Breast epithelium (tissue), 4 donors: Measurements from ENCODE around the gene PCDHA10. TPM values are rescaled to one million over a fixed set of nuclear protein-coding genes. Genes with fewer than 3 reads are reported as not detected.
"Not testable (repeated sequence)": the region's sequence is repeated elsewhere in the genome, so short reads cannot be mapped to it uniquely, and the experiment has no call there.

Experiments used
- DNase-seq, 2 donors: peaks; one replicate each; pipeline ENCODE4 v3.0.0-alpha.2; 2019; ENCODE audit warnings: low spot score in 2 of 2
- H3K27ac ChIP-seq, 2 donors: fragments of 200-600 bp; sonication (generic) in 1 of 2; one replicate each; pipeline ENCODE4 v1.5.1; 2016 to 2019; ENCODE audit warnings: mild to moderate bottlenecking in 1 of 2
- H3K27me3 ChIP-seq, 2 donors: fragments of 200-600 bp; sonication (generic) in 1 of 2; one replicate each; pipeline versions ENCODE4 v1.5.1 to v1.6.0; 2017 to 2019; ENCODE audit warnings: control low read depth in 1 of 2, mild to moderate bottlenecking in 1 of 2
- H3K36me3 ChIP-seq: fragments of 200-600 bp; one replicate; pipeline ENCODE4 v1.5.1; 2019
- H3K4me1 ChIP-seq, 2 donors: fragments of 200-600 bp; sonication (generic); one replicate each; pipeline ENCODE4 v1.5.1; 2016 to 2019; ENCODE audit warnings: control low read depth in 1 of 2
- H3K4me3 ChIP-seq, 3 donors: fragments of 200-600 bp; sonication (generic); 1 replicate in 2 of 3; 2 replicates in 1 of 3; pipeline ENCODE4 v1.5.1; 2016 to 2019; ENCODE audit warnings: mild to moderate bottlenecking in 3 of 3, moderate library complexity in 2 of 3
- H3K9me3 ChIP-seq, 2 donors: fragments of 200-600 bp; sonication (generic) in 1 of 2; one replicate each; pipeline ENCODE4 v1.5.1; 2016 to 2019; ENCODE audit warnings: control low read depth in 1 of 2
- CTCF ChIP-seq, 3 donors: fragments of 450-650 bp; IDR thresholded peaks; one replicate each; pipeline ENCODE4 v1.5.1; 2016 to 2017; ENCODE audit warnings: antibody characterized with exemption in 3 of 3, mild to moderate bottlenecking in 3 of 3, moderate library complexity in 3 of 3
- POLR2A ChIP-seq: fragments of 450-650 bp; IDR thresholded peaks from one replicate; pipeline ENCODE4 v1.6.1; 2016; ENCODE audit warnings: antibody characterized with exemption, mild to moderate bottlenecking, moderate library complexity
- POLR2AphosphoS5 ChIP-seq, 3 donors: sonication (generic); formaldehyde crosslinking; IDR thresholded peaks; one replicate each; pipeline ENCODE4 v1.6.1; 2017; ENCODE audit warnings: antibody characterized with exemption in 3 of 3
- intact Hi-C: fragments of 100-400 bp; cut with DNase I; formaldehyde crosslinking; loops from one replicate; pipeline ENCODE4 v1.15.1; 2023; ENCODE audit warnings: low total_unique reads
- total RNA-seq, 3 donors: library from RNA; depleted of rRNA; stranded (reverse); fragments of >200 nt; gene quantifications; one replicate each; pipeline ENCODE4 v1.1.0, GENCODE V29; 2016

Gene PCDHA10
- total RNA-seq, 3 donors from 2014 or later, result 0.64 to 6.4 (median 4.9) TPM

DNA sequence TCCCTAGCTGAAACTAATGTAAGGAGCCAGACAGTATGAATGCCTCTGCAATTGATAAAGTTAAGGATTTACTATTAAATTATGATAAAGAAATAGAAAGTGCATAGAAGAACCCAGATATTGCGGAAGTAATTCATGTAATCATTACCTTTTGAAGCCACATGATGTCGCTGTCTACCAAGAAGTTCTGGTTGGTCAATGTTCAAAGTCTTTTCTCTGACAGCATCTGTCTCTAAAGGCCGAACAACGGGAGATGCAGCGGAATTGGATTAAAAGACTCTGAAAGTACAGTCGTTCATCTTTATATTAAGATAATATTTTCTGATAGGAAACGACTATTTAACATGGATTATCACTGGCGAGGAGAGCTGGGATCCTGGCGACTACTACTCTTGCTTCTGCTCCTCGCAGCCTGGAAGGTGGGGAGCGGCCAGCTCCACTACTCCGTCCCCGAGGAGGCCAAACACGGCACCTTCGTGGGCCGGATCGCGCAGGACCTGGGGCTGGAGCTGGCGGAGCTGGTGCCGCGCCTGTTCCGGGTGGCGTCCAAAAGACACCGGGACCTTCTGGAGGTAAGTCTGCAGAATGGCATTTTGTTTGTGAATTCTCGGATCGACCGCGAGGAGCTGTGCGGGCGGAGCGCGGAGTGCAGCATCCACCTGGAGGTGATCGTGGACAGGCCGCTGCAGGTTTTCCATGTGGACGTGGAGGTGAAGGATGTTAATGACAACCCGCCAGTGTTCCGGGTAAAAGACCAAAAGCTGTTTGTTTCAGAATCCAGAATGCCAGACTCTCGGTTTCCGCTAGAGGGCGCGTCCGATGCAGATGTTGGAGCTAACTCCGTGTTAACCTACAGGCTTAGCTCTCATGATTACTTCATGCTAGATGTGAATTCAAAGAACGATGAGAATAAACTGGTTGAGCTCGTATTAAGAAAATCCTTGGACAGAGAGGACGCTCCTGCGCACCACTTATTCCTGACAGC, 14.4 kb upstream of the PCDHA10 start, which contains the start of gene PCDHA8:
Gene PCDHA8, plus strand, starts transcription at position 210 of the 985 bp plus-strand sequence. Its CDS starts 135 bp downstream, at position 345.
- intact Hi-C loops, result no loop called here
- Histone ChIP-seq H3K27me3 (no peaks in the 10 kb centered on the region), H3K4me1 (no peaks in the 10 kb centered on the region), H3K36me3 (no peaks in the 10 kb centered on the region), H3K27ac (no peak within 1 kb of the TSS), H3K9me3 (peaks cover 27 to 55% of the 10 kb centered on the region in 2 donors), H3K4me3 (no peak within 1 kb of the TSS)
- no peak for DNase-seq
- TF ChIP-seq CTCF (IDR thresholded peaks at IDR 0.05), result no peak
- TF ChIP-seq POLR2AphosphoS5 (IDR thresholded peaks at IDR 0.05), result no peak
- no peak for TF ChIP-seq POLR2A

- Histone ChIP-seq H3K27ac (no peak overlapping the region), H3K36me3 (no peaks in the 10 kb centered on the region), H3K9me3 (peaks cover 29 to 65% of the 10 kb centered on the region in 2 donors), H3K4me1 (no peaks in the 10 kb centered on the region), H3K27me3 (no peaks in the 10 kb centered on the region), H3K4me3 (no peak overlapping the region)
- intact Hi-C loops, result no loop called here
- no peak for DNase-seq
- TF ChIP-seq POLR2AphosphoS5 (IDR thresholded peaks at IDR 0.05) (no peak), POLR2A (no peak), CTCF (IDR thresholded peaks at IDR 0.05) (no peak)
Measured at GRCh38 chr5:140842798-140843733, 12.6 kb upstream of the PCDHA10 start.

DNA sequence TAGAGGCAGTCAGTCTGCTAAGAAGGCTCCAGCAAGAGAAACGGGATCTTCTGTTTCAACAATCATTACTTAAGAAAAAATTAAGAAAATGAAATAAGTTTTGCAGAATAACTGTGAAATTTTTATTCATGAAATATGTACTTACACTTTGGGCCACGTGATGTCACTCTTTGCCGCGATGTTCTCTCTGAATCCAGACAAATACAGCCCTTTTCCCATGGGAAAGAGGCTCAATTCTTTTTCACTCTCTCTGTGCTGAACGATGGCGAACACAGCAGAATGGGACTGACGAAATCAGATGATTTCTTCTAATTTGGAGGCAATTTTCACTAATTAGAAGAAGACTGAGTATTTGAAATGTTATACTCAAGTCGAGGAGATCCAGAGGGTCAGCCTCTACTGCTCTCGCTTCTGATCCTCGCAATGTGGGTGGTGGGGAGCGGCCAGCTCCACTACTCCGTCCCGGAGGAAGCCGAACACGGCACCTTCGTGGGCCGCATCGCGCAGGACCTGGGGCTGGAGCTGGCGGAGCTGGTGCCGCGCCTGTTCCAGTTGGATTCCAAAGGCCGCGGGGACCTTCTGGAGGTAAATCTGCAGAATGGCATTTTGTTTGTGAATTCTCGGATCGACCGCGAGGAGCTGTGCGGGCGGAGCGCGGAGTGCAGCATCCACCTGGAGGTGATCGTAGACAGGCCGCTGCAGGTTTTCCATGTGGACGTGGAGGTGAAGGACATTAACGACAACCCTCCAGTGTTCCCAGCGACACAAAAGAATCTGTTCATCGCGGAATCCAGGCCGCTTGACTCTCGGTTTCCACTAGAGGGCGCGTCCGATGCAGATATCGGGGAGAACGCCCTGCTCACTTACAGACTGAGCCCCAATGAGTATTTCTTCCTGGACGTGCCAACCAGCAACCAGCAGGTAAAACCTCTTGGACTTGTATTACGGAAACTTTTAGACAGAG, 7.3 kb upstream of the PCDHA10 start, which contains the start of gene PCDHA9:
Gene PCDHA9, plus strand, starts transcription at position 244 of the 964 bp plus-strand sequence. Its CDS starts 114 bp downstream, at position 358.
- H3K4me1 ChIP-seq, H3K27me3 ChIP-seq, H3K36me3 ChIP-seq, H3K27ac ChIP-seq, intact Hi-C loops, DNase-seq: not testable (repeated sequence)
- Histone ChIP-seq H3K4me3 (peak within 1 kb of the TSS in 2 of 3 donors; percentile 15 to 25), H3K9me3 (peaks cover 31 to 56% of the 10 kb centered on the region in 2 donors)

DNA sequence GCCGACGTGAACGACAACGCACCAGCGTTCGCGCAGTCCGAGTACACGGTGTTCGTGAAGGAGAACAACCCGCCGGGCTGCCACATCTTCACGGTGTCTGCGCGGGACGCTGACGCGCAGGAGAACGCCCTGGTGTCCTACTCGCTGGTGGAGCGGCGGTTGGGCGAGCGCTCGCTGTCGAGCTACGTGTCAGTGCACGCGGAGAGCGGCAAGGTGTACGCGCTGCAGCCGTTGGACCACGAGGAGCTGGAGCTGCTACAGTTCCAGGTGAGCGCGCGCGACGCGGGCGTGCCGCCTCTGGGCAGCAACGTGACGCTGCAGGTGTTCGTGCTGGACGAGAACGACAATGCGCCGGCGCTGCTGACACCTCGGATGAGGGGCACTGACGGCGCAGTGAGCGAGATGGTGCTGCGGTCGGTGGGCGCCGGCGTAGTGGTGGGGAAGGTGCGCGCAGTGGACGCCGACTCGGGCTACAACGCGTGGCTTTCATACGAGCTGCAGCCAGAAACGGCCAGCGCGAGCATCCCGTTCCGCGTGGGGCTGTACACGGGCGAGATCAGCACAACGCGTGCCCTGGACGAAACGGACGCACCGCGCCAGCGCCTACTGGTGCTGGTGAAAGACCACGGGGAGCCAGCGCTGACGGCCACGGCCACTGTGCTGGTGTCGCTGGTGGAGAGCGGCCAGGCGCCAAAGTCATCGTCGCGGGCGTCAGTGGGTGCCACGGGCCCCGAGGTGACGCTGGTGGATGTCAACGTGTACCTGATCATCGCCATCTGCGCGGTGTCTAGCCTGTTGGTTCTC, 5.7 kb upstream of the PCDHA10 start:
- peaks cover 30 to 48% of the 10 kb centered on the region in 2 donors for H3K9me3 ChIP-seq
- intact Hi-C loops, H3K4me3 ChIP-seq, H3K27me3 ChIP-seq, DNase-seq, H3K36me3 ChIP-seq, H3K27ac ChIP-seq, H3K4me1 ChIP-seq: not testable (repeated sequence)
